22Rv1 (cell line): ENCODE data around the gene UBR4.

Source experiments
- ZFX ChIP-seq: fragments of 450-650 bp; IDR thresholded peaks from 2 replicates; pipeline ENCODE4 v1.6.1; 2017; ENCODE audit warnings: antibody characterized with exemption, borderline replicate concordance
- TF ChIP-seq, protein P1 (sequence below): fragments of 450-650 bp; IDR thresholded peaks from 2 replicates; pipeline ENCODE4 v1.5.1; 2017; ENCODE audit warnings: mild to moderate bottlenecking

GRCh38 chr1:19240673-19241538 lies 30.8 kb upstream of the UBR4 start:
- TF ChIP-seq, protein P1, sequence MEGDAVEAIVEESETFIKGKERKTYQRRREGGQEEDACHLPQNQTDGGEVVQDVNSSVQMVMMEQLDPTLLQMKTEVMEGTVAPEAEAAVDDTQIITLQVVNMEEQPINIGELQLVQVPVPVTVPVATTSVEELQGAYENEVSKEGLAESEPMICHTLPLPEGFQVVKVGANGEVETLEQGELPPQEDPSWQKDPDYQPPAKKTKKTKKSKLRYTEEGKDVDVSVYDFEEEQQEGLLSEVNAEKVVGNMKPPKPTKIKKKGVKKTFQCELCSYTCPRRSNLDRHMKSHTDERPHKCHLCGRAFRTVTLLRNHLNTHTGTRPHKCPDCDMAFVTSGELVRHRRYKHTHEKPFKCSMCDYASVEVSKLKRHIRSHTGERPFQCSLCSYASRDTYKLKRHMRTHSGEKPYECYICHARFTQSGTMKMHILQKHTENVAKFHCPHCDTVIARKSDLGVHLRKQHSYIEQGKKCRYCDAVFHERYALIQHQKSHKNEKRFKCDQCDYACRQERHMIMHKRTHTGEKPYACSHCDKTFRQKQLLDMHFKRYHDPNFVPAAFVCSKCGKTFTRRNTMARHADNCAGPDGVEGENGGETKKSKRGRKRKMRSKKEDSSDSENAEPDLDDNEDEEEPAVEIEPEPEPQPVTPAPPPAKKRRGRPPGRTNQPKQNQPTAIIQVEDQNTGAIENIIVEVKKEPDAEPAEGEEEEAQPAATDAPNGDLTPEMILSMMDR = peak; percentile 94
- TF ChIP-seq ZFX = no peak
